Esophagus squamous epithelium (tissue), 4 donors: Measurements from ENCODE around the gene CLSTN1.

Experiments
- CTCF ChIP-seq, 6 experiments: fragments of 450-650 bp in 4 of 6; fragments of 200-600 bp in 2 of 6; sonication (generic) in 2 of 6; IDR thresholded peaks; one replicate each; pipeline ENCODE4 v1.5.1; 2016 to 2019; ENCODE audit warnings: antibody characterized with exemption in 6 of 6, mild to moderate bottlenecking in 4 of 6, moderate library complexity in 4 of 6
- POLR2A ChIP-seq, 4 donors: fragments of 450-650 bp; IDR thresholded peaks; one replicate each; pipeline ENCODE4 v1.6.1; 2017; ENCODE audit warnings: antibody characterized with exemption in 4 of 4, mild to moderate bottlenecking in 4 of 4, moderate library complexity in 3 of 4

- no peak for TF ChIP-seq CTCF (IDR thresholded peaks at IDR 0.05)
- TF ChIP-seq POLR2A (IDR thresholded peaks at IDR 0.05): no peak
Observed at GRCh38 chr1:9696793-9697192, 127.0 kb downstream of the CLSTN1 start.
